HG03066 (cell line): ENCODE data around the gene TBATA.

Source experiments
- ATAC-seq: cut with Tn5 transposase; IDR thresholded peaks from one replicate; pipeline ENCODE4 v1.9.1; 2021; ENCODE audit warnings: low read depth; ENCODE audit not compliant: unreplicated experiment

Gene TBATA

GRCh38 chr10:70809726-70810125, 24.5 kb upstream of the TBATA start:
- no peak for ATAC-seq

GRCh38 chr10:70809011-70809611, 23.9 kb upstream of the TBATA start:
- no peak for ATAC-seq

GRCh38 chr10:70807556-70807955, 22.4 kb upstream of the TBATA start:
- no peak for ATAC-seq

GRCh38 chr10:70806841-70807240, 21.7 kb upstream of the TBATA start:
- ATAC-seq = no peak

DNA sequence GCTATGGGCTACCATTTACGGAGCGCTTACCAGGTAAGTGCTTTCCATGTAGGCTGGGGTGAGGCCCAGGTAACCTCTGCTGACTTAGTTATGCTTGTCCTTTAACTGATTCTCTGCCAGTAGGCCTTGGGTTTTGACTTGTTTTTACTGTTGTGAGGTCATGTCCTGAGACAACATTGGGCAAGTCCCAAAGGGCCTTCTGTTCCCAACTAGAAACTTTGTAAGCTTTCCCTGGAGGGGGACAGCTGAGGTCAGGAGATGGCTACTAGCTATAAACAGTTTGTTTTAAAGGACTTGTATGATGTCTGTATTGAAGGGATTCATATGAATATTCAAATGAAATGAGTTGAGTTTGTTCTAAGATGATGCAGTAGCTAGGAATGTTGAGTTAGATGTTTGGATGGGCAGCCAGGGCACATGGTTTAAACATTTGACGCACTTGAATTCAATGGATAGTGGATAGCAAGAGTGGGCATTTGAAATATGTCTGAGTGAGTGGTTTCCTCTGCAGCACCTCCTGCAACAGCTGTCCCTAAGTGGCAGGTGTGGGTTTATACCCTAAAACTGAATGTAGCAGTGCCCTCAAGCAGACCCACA, 20.5 kb upstream of the TBATA start:
- no peak for ATAC-seq

DNA sequence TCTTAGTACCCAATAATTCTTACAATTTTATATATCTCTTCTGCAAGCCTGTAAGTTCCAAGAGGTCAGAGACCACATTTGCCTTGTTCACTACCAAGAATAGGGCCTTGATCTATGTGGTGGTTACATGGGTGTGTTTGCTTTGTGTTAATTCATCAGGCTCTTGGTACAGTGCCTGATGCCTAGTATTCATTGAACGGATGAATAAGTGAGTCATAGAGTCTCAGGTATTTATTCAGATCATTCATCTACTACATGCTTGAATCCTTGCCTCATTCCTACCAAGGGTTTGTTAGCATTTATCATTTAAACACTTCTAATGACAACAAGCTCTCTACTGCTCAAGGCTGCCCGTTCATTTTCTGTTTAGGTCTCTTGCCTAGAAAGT, 19.2 kb upstream of the TBATA start:
- ATAC-seq = no peak

DNA sequence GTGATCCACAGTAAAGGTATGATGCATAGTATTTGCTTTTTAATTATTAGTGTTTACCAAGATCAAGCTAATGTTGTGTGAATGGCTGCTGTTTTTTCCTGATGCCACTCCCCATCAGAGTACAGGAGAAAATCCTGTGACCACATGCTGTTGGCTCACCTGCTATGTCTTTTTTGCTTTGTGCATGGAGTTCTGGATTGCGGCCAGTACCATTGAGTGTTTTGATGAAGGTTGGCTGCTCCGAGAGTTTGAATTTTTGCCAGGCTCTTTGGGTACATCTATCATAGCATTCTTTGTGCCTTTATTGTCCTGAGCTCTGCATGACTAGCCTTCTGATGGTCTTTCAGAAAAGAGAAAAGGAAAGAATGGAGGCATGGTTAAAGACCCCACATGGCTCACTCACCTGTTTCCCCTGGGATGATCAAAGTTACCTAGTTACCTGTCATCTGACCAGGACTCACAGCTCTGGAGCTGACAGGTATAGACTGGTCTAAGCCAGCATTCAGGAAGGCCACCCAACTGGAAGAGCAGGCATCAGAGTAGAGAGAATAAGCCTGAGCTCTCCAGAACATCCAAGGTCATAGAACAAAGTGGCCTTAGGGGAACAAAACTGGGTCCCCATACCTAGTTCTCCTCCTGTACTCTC, 18.7 kb upstream of the TBATA start:
- no peak for ATAC-seq

GRCh38 chr10:70801854-70802253, 16.7 kb upstream of the TBATA start:
- ATAC-seq = no peak

GRCh38 chr10:70799124-70799523, 13.9 kb upstream of the TBATA start:
- no peak for ATAC-seq

GRCh38 chr10:70797840-70798239, 12.7 kb upstream of the TBATA start:
- no peak for ATAC-seq

- no peak for ATAC-seq
These were observed 10.4 kb upstream of the TBATA start for GRCh38 chr10:70795613-70796012.

- ATAC-seq = no peak
These were observed 6.3 kb upstream of the TBATA start for GRCh38 chr10:70791386-70792039.

DNA sequence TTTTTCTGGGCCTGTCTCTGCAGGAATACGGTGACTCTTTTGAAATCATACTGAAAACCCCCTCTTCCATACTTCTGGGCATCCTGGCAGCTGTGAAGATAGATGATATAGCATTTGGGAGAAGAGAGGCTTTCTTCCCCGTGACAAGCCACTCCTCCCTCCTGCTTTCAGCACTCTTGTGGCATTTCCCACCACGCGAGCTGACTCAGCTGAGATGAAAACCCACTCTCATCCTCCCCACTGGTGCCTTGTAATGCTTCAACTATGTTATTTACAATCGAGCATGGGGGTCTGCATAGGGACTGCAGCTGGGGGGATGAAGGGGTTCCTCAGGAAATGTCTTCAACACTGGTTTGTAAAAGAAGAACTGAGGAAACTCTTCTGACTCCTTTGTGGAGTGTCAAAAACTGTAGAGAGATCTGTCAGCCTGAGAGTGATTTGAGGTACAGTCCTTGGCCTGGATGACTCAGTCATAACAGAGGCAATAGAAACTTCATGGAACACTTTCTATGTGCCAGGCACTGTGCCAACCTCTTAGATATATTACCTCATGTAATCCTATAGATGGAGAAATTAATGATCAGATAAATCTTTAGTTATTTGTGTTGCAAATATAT, 1.7 kb upstream of the TBATA start:
- ATAC-seq = no peak

DNA sequence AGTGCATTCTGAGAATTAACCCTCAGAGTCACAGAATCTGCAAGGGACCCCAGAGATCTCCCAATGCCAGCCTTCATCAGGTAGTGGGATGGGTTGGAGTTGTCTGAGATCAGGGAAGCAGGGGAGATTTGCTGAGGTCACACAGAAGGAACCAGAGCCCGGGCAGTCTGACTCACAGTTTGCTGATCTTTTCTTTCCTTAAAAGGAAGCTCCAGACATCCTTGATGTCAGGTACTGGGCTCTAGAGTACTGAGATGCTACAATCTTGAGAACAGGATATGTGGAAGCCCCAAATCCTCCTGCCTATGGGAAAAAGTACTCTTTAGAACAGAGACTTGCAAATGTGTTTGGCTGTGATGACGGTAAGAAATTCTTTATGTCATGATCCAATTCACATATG, 706 bp downstream of the TBATA start:
- no peak for ATAC-seq

DNA sequence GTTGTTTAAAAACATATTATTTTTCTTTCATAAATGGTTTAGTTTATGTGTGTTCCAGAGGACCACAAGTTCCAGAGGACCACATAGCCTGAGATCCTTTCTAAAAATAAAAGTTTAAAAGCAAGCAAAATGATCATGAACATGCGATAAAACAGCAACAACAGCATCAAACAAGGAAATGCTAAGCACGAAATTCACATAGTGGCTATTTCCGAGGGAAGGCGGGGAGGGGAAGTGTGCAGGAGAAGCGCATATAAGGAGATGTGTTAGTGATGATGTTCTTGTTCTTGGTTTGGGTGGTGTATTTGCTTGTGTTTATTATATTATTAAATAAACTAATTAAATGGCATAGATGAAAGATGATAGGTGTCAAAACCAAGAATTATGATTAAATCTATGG, 1.2 kb downstream of the TBATA start:
- ATAC-seq = no peak

DNA sequence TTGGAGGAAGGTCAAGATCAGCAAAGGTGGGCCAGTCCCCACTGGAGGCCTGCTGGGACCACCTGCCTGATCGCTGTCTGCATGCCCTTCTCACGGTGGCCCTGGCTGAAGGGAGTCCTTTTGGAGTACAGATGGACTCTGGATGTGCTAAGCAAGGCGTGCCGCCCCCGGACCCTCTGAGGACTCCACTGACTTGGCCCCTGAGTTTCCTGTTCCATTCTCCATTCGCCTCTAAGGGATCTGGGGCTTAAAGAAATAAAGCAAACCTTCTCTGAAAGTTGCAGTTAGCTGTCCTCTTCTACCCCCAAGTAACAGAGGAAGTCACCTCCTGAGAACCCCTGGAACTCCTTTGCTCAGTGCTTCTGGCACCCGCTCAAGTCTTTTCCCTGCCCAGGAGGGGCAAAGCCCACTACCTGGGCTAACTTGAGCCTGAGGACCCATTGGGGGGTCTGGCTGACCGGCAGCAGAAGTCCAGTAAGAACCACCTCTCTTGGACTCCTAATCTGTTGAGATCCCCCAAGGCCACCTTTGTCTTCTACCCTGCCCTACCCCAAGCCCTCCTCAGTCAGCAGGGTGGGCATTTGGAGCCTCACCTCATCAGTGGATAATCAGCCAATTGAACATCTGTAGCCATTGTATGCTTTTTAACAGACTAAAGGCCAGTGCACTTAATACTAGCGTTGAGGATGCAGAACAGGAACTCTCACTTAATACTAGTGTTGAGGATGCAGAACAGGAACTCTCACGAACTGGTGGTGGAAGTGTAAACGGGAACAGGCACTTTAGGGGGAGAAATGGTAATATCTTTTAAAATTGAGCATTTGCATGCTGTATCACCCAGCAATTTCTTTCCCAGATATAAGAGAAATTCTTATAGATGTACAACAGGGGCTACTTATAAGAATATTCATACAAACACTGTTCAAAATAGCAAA, 2.2 kb downstream of the TBATA start:
- ATAC-seq = no peak

DNA sequence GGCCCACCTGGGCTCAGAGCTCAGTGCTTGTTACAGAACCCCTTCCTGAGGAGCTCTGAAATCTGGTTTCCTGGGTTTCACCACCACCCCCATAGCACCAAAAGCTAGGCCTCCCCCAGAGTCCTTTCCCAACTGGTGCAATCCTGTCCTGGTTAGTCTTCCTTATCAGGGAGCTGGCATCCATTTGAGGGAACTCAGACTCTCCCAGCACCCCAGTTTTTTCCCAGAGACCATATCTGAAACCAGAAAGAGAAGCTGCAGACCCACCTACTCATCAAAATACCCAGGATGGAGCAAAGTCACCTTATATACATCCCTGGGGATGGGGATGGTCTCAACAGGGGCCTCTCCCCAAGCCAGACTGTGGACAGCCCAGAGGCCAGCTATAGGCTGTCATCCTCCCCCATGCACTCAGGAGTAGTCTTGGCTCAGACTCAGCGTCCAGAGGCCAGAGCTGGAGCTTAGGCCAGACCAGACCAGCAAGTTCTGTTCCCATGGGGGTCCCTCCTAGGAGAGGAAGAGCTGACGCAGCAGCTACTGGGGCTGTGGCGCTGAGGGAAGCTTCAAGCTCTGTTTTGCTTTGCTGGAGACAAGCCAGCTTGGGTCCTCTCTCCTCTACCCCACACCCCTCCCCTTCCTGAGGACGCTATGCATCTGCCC, 3.0 kb downstream of the TBATA start:
- no peak for ATAC-seq

- ATAC-seq = no peak
These were observed 3.6 kb downstream of the TBATA start for GRCh38 chr10:70781461-70782051.

- no peak for ATAC-seq
These were observed 4.4 kb downstream of the TBATA start for GRCh38 chr10:70780772-70781171.
